ENCODE results near the gene TBC1D16.

DNA sequence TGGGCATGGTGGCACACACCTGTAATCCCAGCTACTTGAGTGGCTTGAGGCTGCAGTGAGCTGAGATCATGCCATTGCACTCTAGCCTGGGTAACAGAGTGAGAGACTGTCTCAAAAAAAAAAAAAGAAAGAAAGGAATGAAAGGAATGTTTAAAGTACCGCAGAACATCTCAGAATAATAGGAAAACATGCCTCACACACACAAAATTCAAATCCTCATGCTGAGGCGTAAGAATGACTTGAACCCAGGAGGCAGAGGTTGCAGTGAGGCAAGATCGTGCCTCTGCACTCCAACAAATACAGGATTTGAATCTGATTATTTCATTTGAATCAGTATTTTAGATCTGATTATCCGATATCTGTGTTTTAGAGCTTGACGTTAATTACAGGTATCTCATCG, 44.4 kb upstream of the TBC1D16 start:
- TF ChIP-seq, protein P1, sequence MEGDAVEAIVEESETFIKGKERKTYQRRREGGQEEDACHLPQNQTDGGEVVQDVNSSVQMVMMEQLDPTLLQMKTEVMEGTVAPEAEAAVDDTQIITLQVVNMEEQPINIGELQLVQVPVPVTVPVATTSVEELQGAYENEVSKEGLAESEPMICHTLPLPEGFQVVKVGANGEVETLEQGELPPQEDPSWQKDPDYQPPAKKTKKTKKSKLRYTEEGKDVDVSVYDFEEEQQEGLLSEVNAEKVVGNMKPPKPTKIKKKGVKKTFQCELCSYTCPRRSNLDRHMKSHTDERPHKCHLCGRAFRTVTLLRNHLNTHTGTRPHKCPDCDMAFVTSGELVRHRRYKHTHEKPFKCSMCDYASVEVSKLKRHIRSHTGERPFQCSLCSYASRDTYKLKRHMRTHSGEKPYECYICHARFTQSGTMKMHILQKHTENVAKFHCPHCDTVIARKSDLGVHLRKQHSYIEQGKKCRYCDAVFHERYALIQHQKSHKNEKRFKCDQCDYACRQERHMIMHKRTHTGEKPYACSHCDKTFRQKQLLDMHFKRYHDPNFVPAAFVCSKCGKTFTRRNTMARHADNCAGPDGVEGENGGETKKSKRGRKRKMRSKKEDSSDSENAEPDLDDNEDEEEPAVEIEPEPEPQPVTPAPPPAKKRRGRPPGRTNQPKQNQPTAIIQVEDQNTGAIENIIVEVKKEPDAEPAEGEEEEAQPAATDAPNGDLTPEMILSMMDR (conservative IDR thresholded peaks at IDR 0.05), result no peak
- no peak for TF ChIP-seq ZFX (IDR thresholded peaks at IDR 0.05)

Data from C4-2B (cell line).